HG02840 (cell line): ENCODE results near the gene MBD3L5.
"Not testable (repeated sequence)": the region's sequence is repeated elsewhere in the genome, so short reads cannot be mapped to it uniquely, and the experiment has no call there.

ENCODE experiments used
- ATAC-seq: cut with Tn5 transposase; IDR thresholded peaks from one replicate; pipeline ENCODE4 v1.9.1; 2021; ENCODE audit warnings: mild to moderate bottlenecking, moderate library complexity, moderate number of reproducible peaks; ENCODE audit not compliant: unreplicated experiment, low FRiP score

Gene MBD3L5

DNA sequence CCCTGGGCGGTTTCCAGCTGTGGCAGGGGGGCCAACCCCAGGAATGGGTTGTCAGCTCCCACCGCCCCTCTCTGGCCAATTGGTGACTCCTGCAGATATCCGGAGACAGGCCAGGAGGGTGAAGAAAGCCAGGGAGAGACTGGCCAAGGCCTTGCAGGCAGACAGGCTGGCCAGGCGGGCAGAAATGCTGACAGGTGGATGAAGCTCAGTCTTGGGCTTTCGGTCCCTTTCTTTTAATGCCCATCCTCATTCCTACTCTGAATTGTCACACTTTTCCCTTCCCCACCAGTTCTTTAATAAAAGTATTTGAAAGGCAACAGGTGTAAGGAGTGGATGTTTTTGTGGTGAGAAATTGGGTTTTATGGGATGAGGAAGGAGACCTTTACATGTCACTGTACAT lies 21.0 kb downstream of the MBD3L5 start:
- ATAC-seq, result not testable (repeated sequence)

DNA sequence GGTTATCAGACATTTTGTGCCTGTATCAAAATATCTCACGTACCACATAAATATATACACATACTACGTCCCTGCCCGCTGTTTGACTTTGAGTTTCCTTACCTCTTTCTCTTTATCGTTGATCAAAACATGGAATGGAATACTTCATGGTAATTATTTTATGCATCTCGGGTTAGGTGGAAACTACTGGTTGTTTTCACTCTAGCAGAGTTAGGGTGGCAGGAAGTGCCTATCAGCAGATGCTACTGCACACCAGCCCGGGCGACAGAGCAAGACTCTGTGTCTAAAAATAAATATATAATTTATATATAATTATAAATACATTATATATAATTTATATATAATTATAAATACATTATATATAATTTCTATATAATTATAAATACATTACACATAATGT lies 22.5 kb downstream of the MBD3L5 start:
- not testable (repeated sequence) for ATAC-seq

DNA sequence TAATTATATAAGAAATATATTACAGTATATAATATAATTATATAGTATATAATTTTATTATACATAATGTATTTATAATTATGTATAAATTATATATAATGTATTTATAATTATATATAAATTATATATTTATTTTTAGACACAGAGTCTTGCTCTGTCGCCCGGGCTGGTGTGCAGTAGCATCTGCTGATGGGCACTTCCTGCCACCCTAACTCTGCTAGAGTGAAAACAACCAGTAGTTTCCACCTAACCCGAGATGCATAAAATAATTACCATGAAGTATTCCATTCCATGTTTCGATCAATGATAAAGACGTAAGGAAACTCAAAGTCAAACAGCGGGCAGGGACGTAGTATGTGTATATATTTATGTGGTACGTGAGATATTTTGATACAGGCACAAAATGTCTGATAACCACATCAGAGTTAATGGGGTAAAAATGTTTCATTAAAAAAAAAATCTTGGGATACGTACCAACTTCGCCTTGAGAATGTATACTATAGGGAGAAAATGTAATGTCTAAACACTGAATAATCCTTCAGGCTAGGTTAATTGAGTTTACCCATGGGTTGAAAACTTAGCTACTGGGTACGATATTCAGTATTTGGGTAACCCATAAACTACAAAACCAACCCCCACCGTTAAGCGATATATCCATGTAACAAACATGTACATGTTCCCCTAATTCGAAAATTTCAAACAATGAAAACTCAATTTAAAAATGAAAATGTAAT lies 24.4 kb downstream of the MBD3L5 start:
- ATAC-seq, result not testable (repeated sequence)

DNA sequence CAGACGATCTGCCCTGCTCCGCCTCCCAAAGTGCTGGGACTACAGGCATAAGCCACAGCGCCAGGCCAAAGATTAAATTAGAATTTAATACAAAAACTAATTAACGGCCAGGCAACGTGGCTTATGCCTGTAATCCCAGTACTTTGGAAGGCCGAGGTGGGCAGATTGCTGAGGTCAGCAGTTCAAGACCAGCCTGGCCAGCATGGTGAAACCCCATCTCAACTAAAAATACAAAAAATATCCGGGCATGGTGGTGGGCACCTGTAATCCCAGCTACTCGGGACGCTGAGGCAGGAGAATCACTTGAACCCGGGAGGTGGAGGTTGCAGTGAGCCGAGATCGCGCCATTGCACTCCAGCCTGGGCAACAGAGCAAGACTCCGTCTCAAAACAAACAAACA lies 25.3 kb downstream of the MBD3L5 start:
- ATAC-seq, result not testable (repeated sequence)

DNA sequence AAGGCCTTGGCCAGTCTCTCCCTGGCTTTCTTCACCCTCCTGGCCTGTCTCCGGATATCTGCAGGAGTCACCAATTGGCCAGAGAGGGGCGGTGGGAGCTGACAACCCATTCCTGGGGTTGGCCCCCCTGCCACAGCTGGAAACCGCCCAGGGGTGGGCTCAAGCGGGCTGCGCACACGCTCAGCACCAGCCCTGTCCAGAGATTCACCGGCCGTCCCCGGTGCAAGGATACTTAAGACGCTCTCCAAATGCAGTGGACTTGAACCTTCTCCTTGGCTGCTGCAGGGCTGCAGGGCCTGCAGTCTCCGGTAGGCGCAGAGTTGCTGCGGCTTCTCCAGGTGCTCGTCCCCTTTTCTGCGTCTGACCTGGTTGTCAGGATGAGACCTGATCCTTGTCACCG lies 26.0 kb downstream of the MBD3L5 start:
- not testable (repeated sequence) for ATAC-seq

DNA sequence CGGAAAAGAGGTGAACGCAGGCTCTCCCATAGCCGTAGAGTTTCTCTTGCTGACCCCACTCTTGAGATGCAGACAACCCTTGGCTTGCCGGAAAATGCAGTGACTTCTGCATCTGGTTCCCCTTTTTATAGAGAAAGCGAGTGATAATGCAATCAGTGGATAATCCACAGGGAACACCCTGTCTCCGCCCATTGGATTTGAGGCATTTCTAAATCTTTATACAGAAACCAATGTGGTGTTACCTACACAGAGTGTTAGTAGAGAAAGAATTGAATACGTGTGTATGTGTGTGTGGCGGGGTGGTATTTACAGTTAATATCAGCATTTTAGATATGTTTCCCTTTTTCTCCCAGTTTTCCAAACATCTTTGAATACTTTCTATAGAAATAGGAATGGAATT lies 28.2 kb downstream of the MBD3L5 start, which contains the start of gene MBD3L3:
TSS of gene MBD3L3 (minus strand) at position 101 of the 400 bp plus-strand sequence. CDS start at position 30, 71 bp downstream.
- not testable (repeated sequence) for ATAC-seq

DNA sequence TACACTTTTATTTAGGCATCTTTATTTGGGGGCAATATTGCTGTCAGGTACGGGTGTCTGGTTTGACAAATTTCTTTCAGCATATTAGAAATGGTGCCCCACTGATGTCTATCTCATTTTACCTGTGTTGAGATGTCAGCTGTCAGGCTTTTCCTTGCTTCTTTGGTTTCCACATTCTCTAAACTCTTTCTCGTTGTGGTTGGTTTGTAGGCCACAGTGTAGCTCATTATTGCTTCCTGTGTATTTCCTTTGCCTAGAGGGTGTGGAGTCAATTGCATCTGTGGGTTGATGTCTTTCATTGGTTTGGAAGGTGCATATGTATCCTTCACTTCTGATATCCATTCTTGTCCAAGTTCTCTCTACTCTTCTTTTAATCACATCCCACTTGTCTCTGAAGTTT lies 29.6 kb downstream of the MBD3L5 start:
- not testable (repeated sequence) for ATAC-seq

DNA sequence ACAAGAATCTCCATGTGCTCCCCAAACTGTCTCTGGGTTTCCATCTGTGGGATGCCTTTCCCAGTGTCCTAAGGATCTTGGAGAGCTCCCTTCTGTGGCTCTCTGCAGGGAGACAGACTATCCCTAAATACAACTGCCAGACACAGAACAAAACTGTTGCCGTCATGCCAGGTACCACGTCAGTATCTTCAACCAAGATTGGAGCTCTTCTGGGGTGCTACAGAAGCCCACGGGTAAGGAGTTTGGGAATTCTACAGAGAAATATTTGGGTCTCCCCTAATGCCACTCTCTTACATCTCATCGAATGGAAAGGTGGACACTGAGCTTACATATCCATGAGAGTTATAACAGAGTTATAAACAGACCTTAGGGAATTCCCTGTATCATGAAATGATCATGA lies 33.0 kb downstream of the MBD3L5 start:
- ATAC-seq, result no peak

DNA sequence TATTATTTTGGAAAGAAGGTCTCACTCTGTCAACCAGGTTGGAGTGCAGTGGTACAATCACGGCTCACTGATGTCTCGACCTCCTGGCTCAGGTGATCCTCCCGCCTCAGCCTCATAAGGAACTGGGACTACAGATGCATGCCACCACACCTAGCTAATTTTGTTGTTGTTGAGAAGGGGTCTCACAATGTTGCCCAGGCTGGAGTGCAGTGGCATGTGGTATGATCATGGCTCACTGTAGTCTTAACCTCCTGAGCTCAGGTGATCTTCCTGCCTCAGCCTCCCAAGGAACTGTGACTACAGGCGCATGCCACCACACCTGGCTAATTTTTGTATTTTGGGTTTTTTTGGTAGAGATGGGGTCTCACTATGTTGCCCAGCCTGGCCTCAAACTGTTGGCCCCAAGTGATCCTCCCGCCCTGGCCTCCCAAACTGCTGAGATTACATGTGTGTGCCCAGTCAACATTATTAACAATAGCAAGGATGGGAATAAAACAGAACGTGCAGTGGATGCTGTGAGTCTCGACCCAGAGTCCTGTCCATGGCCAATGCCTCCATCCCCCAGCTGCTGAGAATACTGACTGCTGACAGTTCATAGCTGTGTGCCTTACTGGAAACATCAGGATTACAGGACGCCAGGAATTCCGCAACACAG lies 33.5 kb downstream of the MBD3L5 start:
- no peak for ATAC-seq

DNA sequence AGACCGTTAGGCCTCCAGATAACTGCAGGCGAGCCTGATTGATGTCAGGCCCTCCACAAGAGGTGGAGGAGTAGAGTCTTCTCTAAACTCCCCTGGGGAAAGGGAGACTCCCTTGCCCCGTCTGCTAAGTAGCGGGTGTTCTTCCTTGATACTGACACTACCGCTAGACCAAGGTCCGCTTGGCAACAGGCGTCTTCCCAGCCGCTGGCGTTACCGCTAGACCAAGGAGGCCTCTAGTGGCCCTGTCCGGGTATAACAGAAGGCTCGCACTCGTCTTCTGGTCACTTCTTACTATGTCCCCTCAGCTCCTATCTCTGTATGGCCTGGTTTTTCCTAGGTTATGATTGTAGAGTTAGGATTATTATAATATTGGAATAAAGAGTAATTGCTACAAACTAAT lies 36.7 kb downstream of the MBD3L5 start:
- ATAC-seq, result not testable (repeated sequence)

DNA sequence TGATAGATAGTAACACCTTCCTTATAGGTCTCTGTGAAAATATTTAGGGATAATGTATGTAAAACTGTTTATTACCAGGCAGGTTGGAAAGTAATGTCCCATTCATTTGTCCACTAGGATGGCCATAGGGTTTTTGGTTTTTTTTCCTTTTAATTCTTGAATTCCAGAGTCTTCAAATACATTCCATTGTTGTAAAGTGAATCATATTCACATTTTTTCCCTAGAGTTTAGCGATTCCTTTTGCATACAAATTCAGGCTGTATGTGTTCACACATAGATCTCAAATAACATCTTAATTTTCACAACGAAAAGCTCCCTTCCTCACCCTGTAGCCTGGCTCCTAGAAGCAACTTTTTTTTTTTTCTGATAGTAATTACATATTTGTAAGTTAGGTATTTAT lies 37.3 kb downstream of the MBD3L5 start:
- no peak for ATAC-seq

DNA sequence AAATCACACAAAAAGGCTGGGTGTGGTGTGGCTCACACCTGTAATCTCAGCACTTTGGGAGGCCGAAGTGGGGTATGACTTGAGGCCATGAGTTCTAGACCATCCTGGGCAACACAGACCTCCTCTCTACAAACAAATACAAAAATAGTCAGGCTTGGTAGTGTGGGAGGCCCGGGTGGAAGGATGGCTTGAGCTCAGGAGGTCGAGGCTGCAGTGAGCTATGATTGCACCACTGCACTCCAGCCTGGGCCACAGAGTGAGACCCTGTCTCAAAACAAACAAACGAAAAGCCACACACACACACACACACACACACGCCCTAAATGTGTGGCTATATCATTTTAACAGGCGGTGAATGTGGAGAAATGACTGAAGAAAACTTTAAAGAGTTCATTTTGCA lies 38.2 kb downstream of the MBD3L5 start:
- ATAC-seq, result no peak

DNA sequence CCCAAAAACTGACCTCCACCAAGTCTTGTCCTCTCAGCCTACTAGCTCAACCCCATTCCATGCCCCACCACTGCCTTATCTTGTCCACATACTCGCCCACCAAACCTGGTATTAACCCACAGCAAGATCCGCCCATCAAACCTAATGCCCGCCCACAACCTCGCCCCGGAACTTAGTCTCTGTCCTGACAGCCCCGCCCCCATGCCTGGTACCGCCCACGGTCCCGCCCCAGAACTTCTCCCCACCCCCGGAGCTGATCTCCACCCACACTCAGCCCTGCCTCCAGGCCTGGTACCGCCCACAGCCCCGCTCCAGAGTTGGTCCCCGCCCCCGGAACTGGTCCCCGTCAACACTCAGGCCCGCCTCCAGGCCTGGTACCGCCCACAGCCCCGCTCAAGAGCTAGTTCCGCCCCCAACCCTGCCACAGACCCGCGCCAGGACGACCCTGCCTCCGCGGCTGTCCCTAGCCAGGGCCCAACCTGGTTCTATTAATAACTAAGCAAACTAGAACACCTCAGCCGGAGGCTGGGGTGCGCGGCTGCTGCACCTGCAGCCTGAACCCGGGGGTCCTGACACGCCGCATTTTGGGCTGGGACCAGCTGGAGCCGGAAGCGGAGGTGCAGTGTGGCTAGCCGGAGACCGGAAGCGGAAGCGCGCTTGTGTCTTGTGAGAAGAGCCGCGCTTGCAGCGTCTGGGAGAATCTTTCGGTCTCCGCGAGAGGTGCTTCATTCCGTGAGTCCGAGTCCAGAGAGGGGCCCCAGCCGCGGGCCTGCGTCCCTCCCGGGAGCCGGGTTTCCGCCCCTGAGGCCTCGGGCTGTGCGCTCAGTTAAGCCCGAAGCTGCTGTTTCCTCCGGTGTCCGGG lies 38.9 kb downstream of the MBD3L5 start, which contains the start of gene ZNF557:
TSS of gene ZNF557 (plus strand) at position 662 of the 862 bp plus-strand sequence. CDS start 5,372 bp downstream, outside the sequence.
- peak; percentile 92 for ATAC-seq

DNA sequence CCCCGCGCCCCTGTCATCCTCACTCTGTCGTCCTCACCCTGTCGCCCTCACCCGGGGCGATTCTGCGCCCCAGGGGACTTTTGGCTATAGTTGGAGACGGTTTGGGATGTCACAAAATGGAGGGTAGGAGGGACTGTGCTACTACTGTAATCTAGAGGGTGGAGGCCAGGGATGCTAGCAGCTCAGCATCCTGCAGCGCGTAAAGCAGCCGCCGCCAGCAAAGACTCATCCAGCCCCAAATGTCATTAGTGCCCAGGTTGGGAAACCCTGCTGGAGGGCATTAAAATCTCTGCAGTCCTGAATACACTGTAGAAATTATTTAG lies 39.5 kb downstream of the MBD3L5 start:
- peak; percentile 18 for ATAC-seq

DNA sequence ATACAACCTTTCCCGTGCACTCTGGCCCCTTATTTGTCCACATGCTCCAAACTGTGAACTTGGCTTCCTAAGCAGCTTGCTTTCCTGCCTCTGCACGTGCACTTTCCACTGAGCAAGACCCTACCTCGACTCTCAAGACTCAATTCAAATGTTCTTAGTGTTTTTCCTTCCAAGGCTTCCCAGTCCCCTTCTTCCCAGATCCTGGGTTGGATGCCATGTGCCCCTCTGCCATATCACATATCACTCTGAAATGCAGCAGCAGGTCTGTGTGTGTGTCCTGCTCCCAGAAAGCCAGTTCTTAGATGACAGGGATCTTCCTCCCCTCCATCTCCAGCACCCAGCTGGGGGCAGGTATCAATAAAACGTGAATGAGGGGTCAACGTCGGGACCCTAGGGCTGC lies 42.2 kb downstream of the MBD3L5 start:
- no peak for ATAC-seq

DNA sequence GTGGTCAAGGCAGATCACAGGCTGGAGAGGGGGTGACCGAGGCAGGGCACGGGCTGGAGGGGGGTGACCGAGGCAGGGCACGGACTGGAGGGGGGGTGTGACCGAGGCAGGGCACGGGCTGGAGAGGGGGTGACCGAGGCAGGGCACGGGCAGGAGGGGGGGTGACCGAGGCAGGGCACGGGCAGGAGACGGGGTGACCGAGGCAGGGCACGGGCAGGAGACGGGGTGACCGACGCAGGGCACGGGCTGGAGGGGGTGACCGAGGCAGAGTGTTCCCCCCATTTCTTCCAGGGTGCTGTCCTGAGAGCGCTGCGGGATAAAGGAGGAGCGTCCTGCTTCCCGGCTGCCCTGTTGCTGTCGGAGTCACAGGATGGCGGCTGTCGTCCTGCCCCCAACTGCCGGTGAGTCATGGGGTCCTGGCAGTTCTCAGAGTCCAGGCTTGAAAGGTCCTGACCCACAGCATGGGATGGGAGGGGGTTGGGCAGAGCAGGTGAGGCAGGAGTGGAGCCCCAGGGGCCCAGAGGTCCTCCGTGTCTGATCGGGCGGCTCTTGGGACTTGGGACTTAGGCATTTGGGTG lies 44.4 kb downstream of the MBD3L5 start:
- no peak for ATAC-seq

DNA sequence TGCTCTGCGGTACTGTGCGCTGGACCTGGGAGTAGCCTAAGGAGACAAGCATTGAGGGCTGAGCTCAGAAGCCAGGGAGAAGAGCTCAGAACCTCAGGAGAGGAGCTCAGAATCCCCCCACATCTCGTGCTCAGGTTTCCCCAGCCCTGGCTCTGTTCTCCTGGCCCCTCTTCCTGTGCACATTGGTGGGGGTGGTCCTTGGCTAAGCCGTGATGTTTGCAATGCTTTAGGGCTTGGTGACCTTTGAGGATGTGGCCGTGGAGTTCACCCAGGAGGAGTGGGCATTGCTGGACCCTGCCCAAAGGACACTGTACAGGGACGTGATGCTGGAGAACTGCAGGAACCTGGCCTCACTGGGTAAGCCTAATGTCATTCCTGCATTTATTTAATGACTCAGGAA lies 45.8 kb downstream of the MBD3L5 start:
- no peak for ATAC-seq

DNA sequence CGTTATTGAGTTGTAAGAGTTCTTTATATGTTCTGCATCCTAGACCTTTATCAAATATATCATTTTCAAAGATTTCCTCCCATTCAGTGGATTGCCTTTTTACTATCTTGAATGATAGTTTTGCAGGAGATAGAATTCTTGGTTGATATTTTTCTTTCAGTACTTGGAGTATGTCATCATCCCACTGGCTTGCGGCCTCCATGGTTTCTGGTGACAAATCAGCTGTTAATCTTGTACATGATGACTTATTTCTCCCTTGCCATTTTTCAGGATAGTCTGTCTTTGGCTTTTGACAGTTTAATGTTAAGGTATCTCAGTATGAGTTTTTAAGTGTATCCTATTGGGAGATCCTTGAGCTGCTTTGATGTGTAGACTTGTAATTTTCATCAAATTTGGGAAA lies 47.6 kb downstream of the MBD3L5 start:
- no peak for ATAC-seq
